Measurements from ENCODE around the gene OR5H1. TPM values are rescaled to one million over a fixed set of nuclear protein-coding genes. Genes with fewer than 3 reads are reported as not detected.

The OR5H1 gene
- total and polyA plus RNA-seq, 2 of the 4 experiments (the other 2 are of a cell fraction): not detected

DNA sequence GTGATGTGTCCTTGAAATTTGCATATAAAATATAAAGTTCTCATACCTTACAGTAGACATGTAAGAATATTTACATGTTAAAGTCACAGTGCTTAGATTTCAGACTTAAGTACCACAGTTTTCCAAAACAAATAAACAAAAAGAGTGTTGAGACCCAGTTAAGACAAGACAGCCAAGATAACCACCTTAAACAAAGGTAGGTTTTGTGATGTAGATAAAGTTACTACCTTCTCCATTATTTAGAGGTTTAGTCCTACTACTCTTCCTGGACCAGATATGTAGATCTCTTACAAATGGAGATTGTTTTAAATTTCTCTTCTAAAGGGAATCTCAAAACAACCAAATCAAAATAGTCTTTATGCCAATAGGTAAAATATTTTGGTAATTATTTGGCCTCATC, 51.7 kb downstream of the OR5H1 start:
- H3K79me1 ChIP-seq (ENCODE audit: low read depth in 1 of 2, low read length in 2 of 2): no peaks in the 10 kb centered on the region
- no peak overlapping the region for H2AFZ ChIP-seq (replicated peaks; ENCODE audit: low read length, poor library complexity)
- dilution Hi-C loops (cut with HindIII; ENCODE audit: low sequenced_read_pairs, unreplicated experiment): no loop called here
- no peaks in the 10 kb centered on the region for H3K36me3 ChIP-seq (ENCODE audit: control insufficient read depth, insufficient read depth, low read length)
- TF ChIP-seq FOS (IDR thresholded peaks at IDR 0.05; ENCODE audit: low read depth, low read length): no peak
- no peak for TF ChIP-seq CHD1 (IDR thresholded peaks at IDR 0.05; ENCODE audit: low read depth, low read length)
- TF ChIP-seq ELK1 (IDR thresholded peaks at IDR 0.05; ENCODE audit: borderline replicate concordance, low read depth, low read length): no peak
- ChIA-PET POLR2A (ENCODE audit: unreplicated experiment) (no interaction called here), CTCF (no interaction called here)
- H3K9me1 ChIP-seq (ENCODE audit: insufficient read depth, low read length): no peaks in the 10 kb centered on the region
- no peak overlapping the region for H3K4me3 ChIP-seq (ENCODE audit: insufficient read depth, low read depth, low read length)
- no peak overlapping the region for H4K5ac ChIP-seq (ENCODE audit: low read depth, low read length)
- H3K27me3 ChIP-seq (ENCODE audit: control insufficient read depth, insufficient read depth, low read length): no peaks in the 10 kb centered on the region
- H3K14ac ChIP-seq (replicated peaks; ENCODE audit: low read depth, low read length): no peak overlapping the region
- H4K20me1 ChIP-seq (ENCODE audit: insufficient read depth, low read length): no peaks in the 10 kb centered on the region
- no peak overlapping the region for H4K8ac ChIP-seq (ENCODE audit: low read depth in 2 of 2, low read length in 2 of 2)
- H3K4ac ChIP-seq (ENCODE audit: low read depth, low read length): no peak overlapping the region
- H3K56ac ChIP-seq (ENCODE audit: extremely low read depth, insufficient read depth, low read length): no peak overlapping the region
- no peak overlapping the region for H3K4me2 ChIP-seq (ENCODE audit: low read depth, low read length)
- no peaks in the 10 kb centered on the region for H3K9me3 ChIP-seq (ENCODE audit: control insufficient read depth, insufficient read depth, low read length)
- no peak overlapping the region for H2BK15ac ChIP-seq (ENCODE audit: low read depth, low read length)
- no peak overlapping the region for H2AK9ac ChIP-seq (replicated peaks; ENCODE audit: low read depth, low read length, poor library complexity)
- no peak overlapping the region for H2AK5ac ChIP-seq (ENCODE audit: low read depth, low read length)
- intact Hi-C loops (cut with micrococcal nuclease): no loop called here
- in situ Hi-C loops (cut with MboI; ENCODE audit: low sequenced_read_pairs): no loop called here
- H2BK120ac ChIP-seq (ENCODE audit: low read depth, low read length): no peak overlapping the region
- no peak overlapping the region for H2BK20ac ChIP-seq (ENCODE audit: low read depth, low read length)
- no peaks in the 10 kb centered on the region for H3K4me1 ChIP-seq (ENCODE audit: control insufficient read depth, insufficient read depth, low read length)
- H3K23ac ChIP-seq (ENCODE audit: low read depth, low read length): no peak overlapping the region
- no peak overlapping the region for H4K91ac ChIP-seq (ENCODE audit: insufficient read depth, low read depth, low read length)
- BruUV-seq (replicated peaks): no TSS peak
- no peak overlapping the region for H3K27ac ChIP-seq (ENCODE audit: insufficient read depth, low read length)
- no peak overlapping the region for H3K9ac ChIP-seq (ENCODE audit: low read depth, low read length)
- no peak overlapping the region for H3K18ac ChIP-seq (ENCODE audit: low read depth, low read length)
- H2BK5ac ChIP-seq (ENCODE audit: low read depth, low read length, poor library complexity, severe bottlenecking): no peak overlapping the region
- ATAC-seq (ENCODE audit: low read depth) (no peak), DNase-seq (no peak)
